ENCODE data around the gene HS6ST3.
"Not testable (repeated sequence)": the region's sequence is repeated elsewhere in the genome, so short reads cannot be mapped to it uniquely, and the experiment has no call there.

Gene HS6ST3

DNA sequence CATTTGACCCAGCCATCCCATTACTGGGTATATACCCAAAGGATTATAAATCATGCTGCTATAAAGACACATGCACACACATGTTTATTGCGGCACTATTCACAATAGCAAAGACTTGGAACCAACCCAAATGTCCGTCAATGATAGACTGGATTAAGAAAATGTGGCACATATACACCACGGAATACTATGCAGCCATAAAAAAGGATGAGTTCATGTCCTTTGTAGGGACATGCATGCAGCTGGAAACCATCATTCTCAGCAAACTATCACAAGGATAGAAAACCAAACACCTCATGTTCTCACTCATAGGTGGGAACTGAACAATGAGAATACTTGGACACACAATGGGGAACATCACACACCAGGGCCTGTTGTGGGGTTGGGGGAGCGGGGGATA, 39.0 kb upstream of the HS6ST3 start:
- not testable (repeated sequence) for H2AK5ac ChIP-seq (ENCODE audit: low read length, severe bottlenecking); H3K36me3 ChIP-seq (ENCODE audit: control insufficient read depth in 1 of 2, insufficient read depth in 2 of 2, low read depth in 1 of 2, low read length in 2 of 2); H3K79me1 ChIP-seq (replicated peaks; ENCODE audit: low read length, poor library complexity, severe bottlenecking); H3K4me1 ChIP-seq (ENCODE audit: control insufficient read depth, insufficient read depth, low read depth, low read length); H3K23ac ChIP-seq (ENCODE audit: low read length in 2 of 2); H3K4me3 ChIP-seq (ENCODE audit: insufficient read depth in 1 of 2, low read depth in 1 of 2, low read length in 2 of 2); H4K8ac ChIP-seq (ENCODE audit: low read length); H3K4me2 ChIP-seq (ENCODE audit: low read length, poor library complexity, severe bottlenecking); H3K14ac ChIP-seq (ENCODE audit: low read length in 2 of 2); H3K27me3 ChIP-seq (ENCODE audit: control insufficient read depth in 1 of 2, insufficient read depth in 1 of 2, low read length in 2 of 2); H2AFZ ChIP-seq (ENCODE audit: low read depth, low read length); H2BK120ac ChIP-seq (ENCODE audit: low read depth, low read length); H2BK5ac ChIP-seq (ENCODE audit: low read depth, low read length, poor library complexity, severe bottlenecking); H3K27ac ChIP-seq (ENCODE audit: low read length, poor library complexity, severe bottlenecking); H4K91ac ChIP-seq (ENCODE audit: low read length); H3K9me3 ChIP-seq (ENCODE audit: control insufficient read depth, low read length); H3K4ac ChIP-seq (ENCODE audit: low read depth in 1 of 2, low read length in 2 of 2); H2BK12ac ChIP-seq (ENCODE audit: low read length in 2 of 2); H2BK15ac ChIP-seq (ENCODE audit: low read depth, poor library complexity, severe bottlenecking); DNase-seq; H3K9ac ChIP-seq (ENCODE audit: low read length); H3K18ac ChIP-seq (ENCODE audit: low read depth in 1 of 2, low read length in 2 of 2)
- 100% methylated on average over 1 of the region's 4 CpGs for WGBS

DNA sequence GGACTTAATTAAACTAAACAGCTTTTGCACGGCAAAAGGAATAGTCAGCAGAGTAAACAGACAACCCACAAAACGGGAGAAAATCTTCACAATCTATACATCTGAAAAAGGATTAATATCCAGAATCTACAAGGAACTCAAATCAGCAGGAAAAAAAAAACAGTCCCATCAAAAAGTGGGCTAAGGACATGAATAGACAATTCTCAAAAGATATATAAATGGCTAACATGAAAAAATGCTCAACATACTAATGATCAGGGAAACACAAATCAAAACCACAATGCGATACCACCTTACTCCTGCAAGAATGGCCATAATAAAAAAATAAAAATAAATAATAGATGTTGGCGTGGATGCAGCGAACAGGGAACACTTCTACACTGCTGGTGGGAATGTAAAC, 38.4 kb upstream of the HS6ST3 start:
- H3K18ac ChIP-seq (ENCODE audit: low read depth in 1 of 2, low read length in 2 of 2); H2BK120ac ChIP-seq (ENCODE audit: low read depth, low read length); H2AFZ ChIP-seq (ENCODE audit: low read depth, low read length); H2BK12ac ChIP-seq (ENCODE audit: low read length in 2 of 2); H3K79me1 ChIP-seq (replicated peaks; ENCODE audit: low read length, poor library complexity, severe bottlenecking); H3K9me3 ChIP-seq (ENCODE audit: control insufficient read depth, low read length); H4K8ac ChIP-seq (ENCODE audit: low read length); H3K9ac ChIP-seq (ENCODE audit: low read length); H3K4ac ChIP-seq (ENCODE audit: low read depth in 1 of 2, low read length in 2 of 2); H3K23ac ChIP-seq (ENCODE audit: low read length in 2 of 2); H2BK15ac ChIP-seq (ENCODE audit: low read depth, poor library complexity, severe bottlenecking); H3K14ac ChIP-seq (ENCODE audit: low read length in 2 of 2); H3K4me3 ChIP-seq (ENCODE audit: insufficient read depth in 1 of 2, low read depth in 1 of 2, low read length in 2 of 2); H3K4me2 ChIP-seq (ENCODE audit: low read length, poor library complexity, severe bottlenecking); H4K91ac ChIP-seq (ENCODE audit: low read length); H3K27ac ChIP-seq (ENCODE audit: low read length, poor library complexity, severe bottlenecking); H2AK5ac ChIP-seq (ENCODE audit: low read length, severe bottlenecking); H2BK5ac ChIP-seq (ENCODE audit: low read depth, low read length, poor library complexity, severe bottlenecking); H3K27me3 ChIP-seq (ENCODE audit: control insufficient read depth in 1 of 2, insufficient read depth in 1 of 2, low read length in 2 of 2); H3K4me1 ChIP-seq (ENCODE audit: control insufficient read depth, insufficient read depth, low read depth, low read length); DNase-seq; H3K36me3 ChIP-seq (ENCODE audit: control insufficient read depth in 1 of 2, insufficient read depth in 2 of 2, low read depth in 1 of 2, low read length in 2 of 2): not testable (repeated sequence)
- WGBS = 100% methylated on average over 2 of the region's 5 CpGs

DNA sequence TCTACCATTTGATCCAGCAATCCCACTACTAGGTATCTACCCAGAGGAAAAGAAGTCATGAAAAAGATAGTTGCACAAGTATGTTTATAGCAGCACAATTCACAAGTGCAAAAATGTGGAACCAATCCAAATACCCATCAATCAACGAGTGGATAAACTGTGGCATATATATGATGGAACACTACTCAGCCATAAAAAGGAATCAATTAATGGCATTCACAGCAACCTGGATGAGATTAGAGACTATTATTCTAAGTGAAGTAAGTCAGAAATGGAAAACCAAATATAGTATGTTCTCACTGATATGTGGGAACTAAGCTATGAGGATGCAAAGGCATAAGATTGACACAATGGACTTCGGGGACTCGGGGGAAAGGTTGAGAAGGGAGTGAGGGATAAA, 38.0 kb upstream of the HS6ST3 start:
- not testable (repeated sequence) for H2BK120ac ChIP-seq (ENCODE audit: low read depth, low read length); H2BK15ac ChIP-seq (ENCODE audit: low read depth, poor library complexity, severe bottlenecking); H2AFZ ChIP-seq (ENCODE audit: low read depth, low read length); H3K9ac ChIP-seq (ENCODE audit: low read length); H4K8ac ChIP-seq (ENCODE audit: low read length); H3K27me3 ChIP-seq (ENCODE audit: control insufficient read depth in 1 of 2, insufficient read depth in 1 of 2, low read length in 2 of 2); H3K4me2 ChIP-seq (ENCODE audit: low read length, poor library complexity, severe bottlenecking); H3K23ac ChIP-seq (ENCODE audit: low read length in 2 of 2); H2BK12ac ChIP-seq (ENCODE audit: low read length in 2 of 2); H3K36me3 ChIP-seq (ENCODE audit: control insufficient read depth in 1 of 2, insufficient read depth in 2 of 2, low read depth in 1 of 2, low read length in 2 of 2); H3K9me3 ChIP-seq (ENCODE audit: control insufficient read depth, low read length); H3K79me1 ChIP-seq (replicated peaks; ENCODE audit: low read length, poor library complexity, severe bottlenecking); H3K4ac ChIP-seq (ENCODE audit: low read depth in 1 of 2, low read length in 2 of 2); H3K18ac ChIP-seq (ENCODE audit: low read depth in 1 of 2, low read length in 2 of 2); DNase-seq; H3K4me1 ChIP-seq (ENCODE audit: control insufficient read depth, insufficient read depth, low read depth, low read length); H3K27ac ChIP-seq (ENCODE audit: low read length, poor library complexity, severe bottlenecking); H4K91ac ChIP-seq (ENCODE audit: low read length); H2AK5ac ChIP-seq (ENCODE audit: low read length, severe bottlenecking); H2BK5ac ChIP-seq (ENCODE audit: low read depth, low read length, poor library complexity, severe bottlenecking); H3K14ac ChIP-seq (ENCODE audit: low read length in 2 of 2)
- H3K4me3 ChIP-seq (ENCODE audit: insufficient read depth in 1 of 2, low read depth in 1 of 2, low read length in 2 of 2) = peak overlapping the region in 1 of 2 experiments; percentile 91
- WGBS = 100% methylated on average over 3 of the region's 3 CpGs

DNA sequence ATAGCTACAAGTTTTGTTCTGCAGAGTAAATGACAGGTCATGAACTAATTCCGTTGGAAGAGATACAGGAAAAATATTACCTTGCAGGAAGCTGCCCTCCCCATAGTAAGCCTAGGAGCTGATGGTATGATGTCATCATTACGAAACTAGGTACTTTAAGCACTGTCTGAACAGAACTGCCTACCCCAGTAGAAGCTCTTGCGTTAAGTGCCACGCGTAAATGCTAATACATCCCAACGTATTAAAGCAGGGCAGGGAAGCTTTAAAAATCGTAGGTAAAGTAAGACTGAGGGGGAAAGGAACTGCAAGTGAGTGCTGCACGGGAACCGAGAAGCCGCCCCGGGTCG, 37.3 kb upstream of the HS6ST3 start:
- Histone ChIP-seq H2AFZ (ENCODE audit: low read depth, low read length) (peak overlapping the region; percentile 78), H2BK12ac (ENCODE audit: low read length in 2 of 2) (no peak overlapping the region), H3K4me2 (ENCODE audit: low read length, poor library complexity, severe bottlenecking) (peak overlapping the region; percentile 91), H2BK5ac (ENCODE audit: low read depth, low read length, poor library complexity, severe bottlenecking) (no peak overlapping the region), H3K4me1 (ENCODE audit: control insufficient read depth, insufficient read depth, low read depth, low read length) (no peaks in the 10 kb centered on the region), H3K36me3 (ENCODE audit: control insufficient read depth in 1 of 2, insufficient read depth in 2 of 2, low read depth in 1 of 2, low read length in 2 of 2) (no peaks in the 10 kb centered on the region), H4K8ac (ENCODE audit: low read length) (no peak overlapping the region), H3K27ac (ENCODE audit: low read length, poor library complexity, severe bottlenecking) (no peak overlapping the region), H2AK5ac (ENCODE audit: low read length, severe bottlenecking) (no peak overlapping the region), H4K91ac (ENCODE audit: low read length) (no peak overlapping the region), H2BK120ac (ENCODE audit: low read depth, low read length) (peak overlapping the region; percentile 94), H3K79me1 (replicated peaks; ENCODE audit: low read length, poor library complexity, severe bottlenecking) (peaks cover 2% of the 10 kb centered on the region), H2BK15ac (ENCODE audit: low read depth, poor library complexity, severe bottlenecking) (peak overlapping the region; percentile 83), H3K27me3 (ENCODE audit: control insufficient read depth in 1 of 2, insufficient read depth in 1 of 2, low read length in 2 of 2) (no peaks in the 10 kb centered on the region), H3K4me3 (ENCODE audit: insufficient read depth in 1 of 2, low read depth in 1 of 2, low read length in 2 of 2) (peak overlapping the region; percentile 91 to 94), H3K18ac (ENCODE audit: low read depth in 1 of 2, low read length in 2 of 2) (peak overlapping the region; percentile 72 to 96), H3K9ac (ENCODE audit: low read length) (peak overlapping the region; percentile 95), H3K14ac (ENCODE audit: low read length in 2 of 2) (peak overlapping the region in 1 of 2 experiments; percentile 39), H3K9me3 (ENCODE audit: control insufficient read depth, low read length) (no peaks in the 10 kb centered on the region), H3K4ac (ENCODE audit: low read depth in 1 of 2, low read length in 2 of 2) (peak overlapping the region; percentile 62 to 89), H3K23ac (ENCODE audit: low read length in 2 of 2) (no peak overlapping the region)
- DNase-seq = peak; percentile 88
- WGBS = 0% methylated on average over 10 of the region's 12 CpGs
